Epithelial cell of prostate (primary cell): ENCODE data around the gene GCK.

ENCODE experiments used
- DNase-seq: peaks from one replicate; pipeline ENCODE4 v3.0.0-alpha.2; 2011; ENCODE audit warnings: low read depth, low spot score
- H3K27ac ChIP-seq: fragments of 450-650 bp; 2 replicates; pipeline ENCODE4 v1.5.1; 2017; ENCODE audit warnings: mild to moderate bottlenecking

Gene GCK

DNA sequence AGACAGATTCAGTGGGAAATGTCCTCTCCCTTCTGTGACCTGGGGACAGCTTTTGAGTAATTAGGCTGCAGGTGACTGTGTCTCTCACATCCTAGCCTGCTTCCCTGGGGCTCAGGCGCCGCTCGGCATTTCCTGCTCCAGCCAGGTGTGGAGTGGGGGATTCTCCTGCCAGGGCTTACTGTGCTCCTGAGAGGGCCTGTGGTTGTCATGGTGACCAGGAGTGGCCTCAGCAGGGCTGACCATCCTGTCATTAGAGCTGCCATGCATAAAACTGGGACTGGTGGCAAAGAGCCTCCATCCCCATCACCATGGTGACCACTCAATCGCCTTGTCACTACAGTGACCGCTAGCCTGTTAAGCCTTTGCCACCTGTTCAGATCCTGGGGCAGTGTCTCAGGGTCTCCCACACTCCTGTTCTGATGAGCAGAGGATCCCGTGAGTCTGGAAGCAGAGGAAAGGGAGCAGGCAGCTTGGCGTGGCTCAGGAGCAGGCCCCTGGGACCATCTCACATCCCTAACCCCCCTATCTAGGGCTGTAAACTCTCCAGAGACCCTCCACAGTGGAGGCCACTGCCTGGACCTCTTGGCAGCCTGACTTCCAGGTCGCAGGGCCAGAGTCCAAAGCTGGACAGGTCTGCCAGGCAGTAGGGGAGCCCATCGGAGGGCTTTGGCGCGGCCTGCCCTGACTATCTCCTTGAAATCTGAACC, at the start of gene GCK:
Gene GCK, minus strand, starts transcription at position 154 of the 707 bp plus-strand sequence. CDS start 486 bp downstream, outside the sequence.
- H3K27ac ChIP-seq = no peak within 1 kb of the TSS
- DNase-seq = no peak

- no peak overlapping the region for H3K27ac ChIP-seq
- no peak for DNase-seq
Measured at GRCh38 chr7:44238116-44238695, 49.0 kb upstream of the GCK start.

GRCh38 chr7:44237696-44238095, 48.5 kb upstream of the GCK start:
- DNase-seq = no peak
- H3K27ac ChIP-seq = no peak overlapping the region

GRCh38 chr7:44236333-44236728, 47.1 kb upstream of the GCK start:
- no peak for DNase-seq
- H3K27ac ChIP-seq = no peak overlapping the region

GRCh38 chr7:44235582-44236332, 46.5 kb upstream of the GCK start:
- no peak for DNase-seq

DNA sequence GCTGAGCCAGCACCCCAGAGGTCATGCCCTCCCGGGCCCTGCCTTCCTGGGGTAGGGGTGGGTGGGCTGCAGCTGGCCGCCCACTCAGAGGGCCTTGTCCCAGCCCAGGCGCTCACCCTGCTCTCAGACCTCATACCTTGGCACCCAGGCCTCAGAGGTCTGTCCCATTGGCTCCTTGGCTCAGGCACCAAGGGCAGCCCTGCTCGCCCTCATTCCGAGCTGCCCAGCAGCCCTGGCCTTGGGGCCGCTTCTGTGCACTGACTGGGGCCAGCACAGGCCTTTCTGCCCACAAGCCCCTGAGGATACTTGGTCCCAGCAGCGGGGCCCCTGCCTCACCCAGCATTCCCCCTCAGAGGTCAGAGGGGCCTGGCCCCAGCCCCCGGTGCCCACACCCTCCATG, 45.8 kb upstream of the GCK start:
- no peak overlapping the region for H3K27ac ChIP-seq
- DNase-seq = no peak

More at GRCh38 chr7:44235582-44236332, 46.5 kb upstream of the GCK start:
- no peak overlapping the region for H3K27ac ChIP-seq

GRCh38 chr7:44232901-44233715, 43.9 kb upstream of the GCK start:
- DNase-seq = no peak

DNA sequence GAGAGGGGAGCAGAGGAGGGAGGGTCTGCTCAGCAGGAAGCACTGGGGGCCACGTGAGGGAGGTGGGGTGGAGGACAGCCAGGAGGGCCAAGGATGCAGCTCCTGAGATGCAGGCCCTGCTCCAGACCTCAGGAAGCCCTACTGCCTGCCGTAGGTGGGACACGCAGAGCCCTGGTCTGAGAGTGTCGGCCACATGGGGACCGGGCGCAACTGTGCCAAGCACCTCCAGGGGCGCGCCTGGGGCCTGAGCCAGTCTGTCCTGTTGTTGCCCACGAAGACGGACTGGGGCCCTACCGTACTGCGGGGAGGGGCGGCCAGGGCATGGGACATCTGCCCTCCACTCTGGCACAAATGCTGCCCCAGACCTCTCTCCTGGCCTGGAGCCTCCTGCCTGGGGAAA, 43.2 kb upstream of the GCK start:
- H3K27ac ChIP-seq = no peak overlapping the region
- no peak for DNase-seq

More at GRCh38 chr7:44232901-44233715, 43.9 kb upstream of the GCK start:
- no peak overlapping the region for H3K27ac ChIP-seq

- H3K27ac ChIP-seq = no peak overlapping the region
- DNase-seq = no peak
Measured at GRCh38 chr7:44231088-44231487, 41.8 kb upstream of the GCK start.

DNA sequence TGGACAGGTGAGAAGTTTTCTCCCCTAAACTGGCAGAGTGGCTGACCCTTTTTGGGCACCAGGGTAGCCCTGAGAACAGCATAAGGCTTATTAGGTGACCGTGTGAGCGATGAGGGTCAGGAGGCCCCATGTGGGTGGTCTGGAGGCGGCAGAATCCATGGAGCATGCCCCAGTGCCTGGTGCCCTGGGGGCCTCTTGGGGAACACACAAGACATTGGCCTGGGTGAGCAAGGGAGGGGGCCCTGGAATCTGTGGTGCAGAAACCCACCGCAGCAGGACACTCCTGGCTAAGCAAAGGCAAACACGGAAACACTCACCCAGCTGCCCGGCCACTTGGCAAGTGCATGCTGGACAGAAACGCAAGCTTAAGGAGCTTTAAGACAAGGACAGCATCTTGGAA, 41.0 kb upstream of the GCK start:
- H3K27ac ChIP-seq = no peak overlapping the region
- DNase-seq = no peak

DNA sequence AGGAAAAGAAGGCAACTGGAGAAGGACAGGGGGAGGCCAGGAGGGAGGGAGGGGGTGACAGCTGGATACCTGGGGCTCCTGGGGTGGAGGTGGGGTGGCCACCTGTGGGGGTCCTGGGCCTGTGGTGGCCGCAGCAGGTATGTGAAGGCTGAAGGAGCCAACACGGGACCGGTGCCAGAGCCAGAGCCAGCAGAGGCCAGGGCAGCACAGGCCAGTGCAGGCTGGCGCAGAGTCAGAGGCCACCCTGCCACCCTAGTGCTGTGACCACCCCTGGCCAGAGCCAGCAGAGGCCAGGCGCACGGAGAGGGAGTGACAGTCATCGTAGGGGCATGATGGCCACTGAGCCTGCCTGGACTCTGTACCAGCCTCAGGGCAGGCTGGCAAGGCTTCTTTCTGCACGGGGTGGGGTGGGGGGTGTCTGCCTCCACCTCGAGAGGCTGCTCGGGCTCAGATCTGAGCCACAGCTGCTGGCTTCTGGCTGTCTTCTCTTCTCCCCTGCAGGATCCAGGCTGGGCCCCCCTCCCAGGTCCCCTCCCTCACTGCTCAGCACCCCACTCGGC, 40.4 kb upstream of the GCK start:
- no peak overlapping the region for H3K27ac ChIP-seq
- DNase-seq = no peak

GRCh38 chr7:44228571-44229350, 39.5 kb upstream of the GCK start:
- DNase-seq = no peak

GRCh38 chr7:44227911-44228310, 38.7 kb upstream of the GCK start:
- H3K27ac ChIP-seq = no peak overlapping the region

More at GRCh38 chr7:44228571-44229350, 39.5 kb upstream of the GCK start:
- no peak overlapping the region for H3K27ac ChIP-seq

DNA sequence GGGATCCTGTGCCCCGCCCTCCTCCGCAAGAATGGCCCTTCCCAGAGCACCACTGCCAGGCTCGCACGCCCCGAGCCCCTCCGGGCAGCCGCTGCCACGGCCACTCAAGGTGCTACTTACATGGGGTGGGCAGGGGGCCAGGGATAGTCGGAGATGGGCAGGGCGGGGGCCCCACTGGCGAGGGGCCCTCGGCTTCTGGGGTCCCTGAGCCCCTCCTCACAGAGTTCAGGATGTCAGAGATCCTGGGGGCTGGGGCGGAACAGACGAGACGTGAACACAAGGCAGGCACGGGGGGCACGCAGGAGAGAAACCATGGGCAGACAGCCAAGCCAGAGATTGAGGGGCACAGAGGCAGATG, 37.1 kb upstream of the GCK start:
- DNase-seq = no peak

More at GRCh38 chr7:44227911-44228310, 38.7 kb upstream of the GCK start:
- DNase-seq = no peak

DNA sequence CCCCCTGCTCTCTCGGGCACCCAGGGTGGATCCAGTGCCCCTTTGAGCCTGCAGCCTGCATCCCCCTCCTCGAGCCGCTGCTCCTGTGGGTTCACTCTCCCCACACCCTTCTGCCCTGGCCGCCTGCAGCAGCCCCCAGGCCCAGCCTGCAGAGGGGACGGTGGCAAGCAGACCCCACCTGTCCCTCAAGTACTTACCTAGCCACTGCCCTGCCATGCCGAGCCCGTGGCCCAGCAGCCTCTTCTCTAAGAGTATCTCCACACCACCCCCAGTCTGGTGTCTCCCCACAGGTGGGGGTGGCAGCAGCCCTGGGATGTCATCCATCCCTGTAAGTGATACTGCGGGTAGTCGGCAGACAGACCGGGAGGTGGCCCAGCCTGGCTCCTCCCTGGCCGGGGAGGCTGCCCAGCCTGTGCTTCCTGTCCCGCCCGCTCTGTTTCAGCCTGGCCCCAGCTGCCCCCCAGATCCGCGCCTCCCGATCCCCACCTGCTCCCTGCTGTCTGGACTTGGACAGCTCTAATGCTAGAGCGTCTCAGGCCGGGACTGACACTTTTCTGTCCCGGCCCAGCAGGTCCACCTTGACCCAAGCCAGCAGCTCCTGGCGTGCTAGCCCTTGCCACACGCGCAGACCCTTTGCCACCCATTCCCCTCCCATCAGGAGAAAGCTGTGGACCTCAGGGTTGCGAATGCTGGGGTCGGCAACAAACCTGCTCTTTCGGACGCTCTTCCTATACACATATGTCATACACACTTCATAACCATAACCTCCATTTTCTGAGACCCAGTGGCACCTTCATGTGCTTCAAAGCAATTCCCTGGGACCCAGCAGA, 36.5 kb upstream of the GCK start:
- DNase-seq = no peak
- no peak overlapping the region for H3K27ac ChIP-seq

More for the DNA sequence above, 37.1 kb upstream of the GCK start:
- H3K27ac ChIP-seq = no peak overlapping the region

- no peak overlapping the region for H3K27ac ChIP-seq
- DNase-seq = no peak
Measured at GRCh38 chr7:44224974-44225565, 35.8 kb upstream of the GCK start.

DNA sequence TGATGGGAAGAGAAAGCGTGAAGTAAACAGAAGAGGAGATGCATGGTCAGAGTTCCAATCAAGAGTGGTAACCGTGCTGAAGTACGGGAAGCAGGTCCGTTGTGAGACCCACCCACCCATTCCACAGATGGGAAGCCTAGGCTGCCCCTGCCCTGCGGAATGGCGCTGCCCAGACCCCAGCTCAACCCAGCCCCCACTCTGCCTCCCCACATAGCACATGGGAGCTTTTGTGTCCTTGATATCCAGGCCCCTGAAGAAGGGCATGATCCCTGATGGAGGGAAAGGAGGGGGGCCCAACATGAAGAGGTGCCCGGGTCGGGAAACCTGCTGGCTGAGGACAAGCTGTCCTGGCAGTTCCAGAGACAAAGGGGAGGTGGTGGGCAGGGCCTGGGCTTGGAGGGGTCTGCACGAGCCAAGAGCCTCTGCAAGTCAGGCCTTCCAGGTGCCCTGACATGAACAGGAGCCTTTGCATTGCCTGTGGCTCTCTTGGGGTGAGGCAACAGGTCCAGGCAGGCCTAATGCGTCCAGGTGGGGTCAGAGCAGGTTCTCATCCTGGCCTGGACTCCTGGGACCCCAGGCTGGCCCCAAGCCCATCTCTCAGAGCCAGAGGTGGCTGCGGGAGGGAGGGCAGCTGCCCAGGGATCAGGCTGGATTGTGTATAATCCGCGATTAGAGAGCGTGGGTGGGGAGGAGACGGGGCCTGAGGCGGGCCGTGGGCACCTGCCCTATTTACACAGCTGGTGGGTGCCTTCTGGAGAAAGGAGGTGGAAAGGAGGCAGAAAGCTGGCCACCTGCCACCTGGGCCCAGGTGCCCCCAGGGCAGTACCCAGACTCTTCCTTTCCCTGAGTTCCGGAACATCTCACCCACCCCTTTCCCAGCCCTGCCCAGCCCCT, 35.1 kb upstream of the GCK start:
- DNase-seq = no peak
- no peak overlapping the region for H3K27ac ChIP-seq
